Kidney (tissue), 14 donors: ENCODE results near the gene DUSP2. TPM values are rescaled to one million over a fixed set of nuclear protein-coding genes. Genes with fewer than 3 reads are reported as not detected.
A peak's percentile ranks its signal among the peaks of the same experiment; 100 is the strongest.

ENCODE experiments used
- DNase-seq, 5 donors: peaks; one replicate each; pipeline ENCODE4 v3.0.0-alpha.2; 2013 to 2020
- FAIRE-seq: peaks from 2 replicates; lab custom pipeline; 2012; peaks lifted over from hg19 to GRCh38; lab: Jason Lieb, UNC
- H3K27ac ChIP-seq, 2 donors: one replicate each; pipeline ENCODE4 v1.7.0; 2013; ENCODE audit warnings: low read depth in 2 of 2, low read length in 2 of 2, inconsistent platforms in 1 of 2
- H3K27me3 ChIP-seq: one replicate; pipeline ENCODE4 v1.7.1; 2013; ENCODE audit warnings: low read length, inconsistent platforms; ENCODE audit not compliant: control insufficient read depth, insufficient read depth
- H3K36me3 ChIP-seq, 3 donors: one replicate each; pipeline versions ENCODE4 v1.7.0 to v1.7.1; 2013; ENCODE audit warnings: low read length in 3 of 3, control low read depth in 1 of 3, inconsistent platforms in 1 of 3; ENCODE audit not compliant: insufficient read depth in 3 of 3, control insufficient read depth in 2 of 3
- H3K4me1 ChIP-seq, 3 donors: one replicate each; pipeline versions ENCODE4 v1.7.0 to v1.7.1; 2013; ENCODE audit warnings: low read length in 3 of 3, inconsistent platforms in 1 of 3, low read depth in 1 of 3; ENCODE audit not compliant: control insufficient read depth in 2 of 3, insufficient read depth in 2 of 3
- H3K4me3 ChIP-seq, 3 donors: one replicate each; pipeline versions ENCODE4 v1.7.0 to v1.8.1; 2013; ENCODE audit warnings: low read length in 3 of 3, control low read depth in 1 of 3, inconsistent platforms in 1 of 3
- H3K9ac ChIP-seq, 3 donors: one replicate each; pipeline versions ENCODE4 v1.7.0 to v1.7.1; 2013; ENCODE audit warnings: low read length in 3 of 3, control low read depth in 1 of 3, inconsistent platforms in 1 of 3
- H3K9me3 ChIP-seq, 3 donors: one replicate each; pipeline versions ENCODE4 v1.7.0 to v1.7.1; 2013; ENCODE audit warnings: low read length in 3 of 3, control low read depth in 1 of 3, inconsistent platforms in 1 of 3; ENCODE audit not compliant: control insufficient read depth in 2 of 3, insufficient read depth in 1 of 3
- intact Hi-C: fragments of 100-400 bp; cut with DNase I; formaldehyde crosslinking; loops from one replicate; pipeline ENCODE4 v1.11.1; 2022
- polyA plus RNA-seq: library from polyadenylated mRNA; stranded (reverse); fragments of 350-450 nt; fragmentation: Illumina TruSeq; extraction: RNeasy Lipid Tissue Mini Kit (QIAGEN cat#74804); gene quantifications from one replicate; pipeline ENCODE4 v1.2.3, GENCODE V29; 2014; ENCODE audit warnings: low read depth, low replicate concordance; ENCODE audit not compliant: insufficient read depth
- total RNA-seq: library from RNA; stranded (reverse); fragmentation: NEBNext Ultra II Directional; extraction: Animal tissue kit (Norgen Biotek cat#: 25700); gene quantifications from one replicate; pipeline ENCODE4 v1.2.1, GENCODE V29; 2021
- TF ChIP-seq, protein P1 (sequence below): IDR thresholded peaks from 3 replicates; pipeline ENCODE4 v1.5.1; 2012; ENCODE audit warnings: mild to moderate bottlenecking, moderate library complexity, borderline replicate concordance; ENCODE audit not compliant: insufficient read depth; ENCODE audit errors: extremely low read depth
- donor health status: control.
- donor health status: control.
- donor health status: control.
- donor health status: control.
- donor health status: control.
- donor health status: DM: yes; HTN: yes; CAD: no.
- donor health status: Normal renal cell carcinoma (clear cell type).

DUSP2 gene
- total and polyA plus RNA-seq, 2 donors from 2014 or later: 5.6 to 11.8 TPM

DNA sequence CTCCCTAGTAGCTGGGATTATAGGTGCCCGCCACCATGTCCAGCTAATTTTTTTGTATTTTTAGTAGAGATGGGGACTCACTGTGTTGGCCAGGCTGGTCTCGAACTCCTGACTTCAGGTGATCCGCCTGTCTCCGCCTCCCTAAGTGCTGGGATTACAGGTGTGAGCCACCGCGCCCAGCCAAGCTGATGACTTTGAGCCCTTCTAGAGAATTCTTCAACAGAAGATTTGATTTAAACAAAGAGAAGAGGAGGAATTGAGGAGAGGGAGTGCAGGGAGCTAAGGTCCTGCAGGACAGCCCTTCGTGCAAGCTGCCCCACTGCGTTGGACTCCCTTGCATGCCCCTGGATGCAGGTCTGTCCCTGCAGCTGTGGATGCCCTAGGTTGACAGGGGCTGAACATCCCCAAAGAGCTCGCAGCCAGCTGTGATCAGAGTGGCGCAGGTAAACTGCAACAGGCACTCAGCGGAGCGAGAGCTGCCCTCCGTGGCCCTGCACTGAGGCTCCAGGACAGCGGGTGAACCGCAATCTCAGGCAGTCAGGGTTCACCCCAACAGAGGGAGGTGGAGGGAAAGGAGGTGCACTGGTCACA lies 42.5 kb downstream of the DUSP2 start:
- H3K36me3 ChIP-seq: no peaks in the 10 kb centered on the region
- no peak overlapping the region for H3K9ac ChIP-seq
- H3K4me3 ChIP-seq: no peak overlapping the region
- FAIRE-seq (no peak), DNase-seq (peak in 3 of 5 donors; percentile 6 to 41 (median 24))
- no peaks in the 10 kb centered on the region for H3K27me3 ChIP-seq
- TF ChIP-seq, protein P1, sequence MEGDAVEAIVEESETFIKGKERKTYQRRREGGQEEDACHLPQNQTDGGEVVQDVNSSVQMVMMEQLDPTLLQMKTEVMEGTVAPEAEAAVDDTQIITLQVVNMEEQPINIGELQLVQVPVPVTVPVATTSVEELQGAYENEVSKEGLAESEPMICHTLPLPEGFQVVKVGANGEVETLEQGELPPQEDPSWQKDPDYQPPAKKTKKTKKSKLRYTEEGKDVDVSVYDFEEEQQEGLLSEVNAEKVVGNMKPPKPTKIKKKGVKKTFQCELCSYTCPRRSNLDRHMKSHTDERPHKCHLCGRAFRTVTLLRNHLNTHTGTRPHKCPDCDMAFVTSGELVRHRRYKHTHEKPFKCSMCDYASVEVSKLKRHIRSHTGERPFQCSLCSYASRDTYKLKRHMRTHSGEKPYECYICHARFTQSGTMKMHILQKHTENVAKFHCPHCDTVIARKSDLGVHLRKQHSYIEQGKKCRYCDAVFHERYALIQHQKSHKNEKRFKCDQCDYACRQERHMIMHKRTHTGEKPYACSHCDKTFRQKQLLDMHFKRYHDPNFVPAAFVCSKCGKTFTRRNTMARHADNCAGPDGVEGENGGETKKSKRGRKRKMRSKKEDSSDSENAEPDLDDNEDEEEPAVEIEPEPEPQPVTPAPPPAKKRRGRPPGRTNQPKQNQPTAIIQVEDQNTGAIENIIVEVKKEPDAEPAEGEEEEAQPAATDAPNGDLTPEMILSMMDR: no peak
- H3K9me3 ChIP-seq: peaks cover 0 to 6% (median 0%) of the 10 kb centered on the region in 3 donors
- no peak overlapping the region for H3K27ac ChIP-seq
- H3K4me1 ChIP-seq: peaks cover 0 to 23% (median 17%) of the 10 kb centered on the region in 3 donors
- intact Hi-C loops: no loop called here

DNA sequence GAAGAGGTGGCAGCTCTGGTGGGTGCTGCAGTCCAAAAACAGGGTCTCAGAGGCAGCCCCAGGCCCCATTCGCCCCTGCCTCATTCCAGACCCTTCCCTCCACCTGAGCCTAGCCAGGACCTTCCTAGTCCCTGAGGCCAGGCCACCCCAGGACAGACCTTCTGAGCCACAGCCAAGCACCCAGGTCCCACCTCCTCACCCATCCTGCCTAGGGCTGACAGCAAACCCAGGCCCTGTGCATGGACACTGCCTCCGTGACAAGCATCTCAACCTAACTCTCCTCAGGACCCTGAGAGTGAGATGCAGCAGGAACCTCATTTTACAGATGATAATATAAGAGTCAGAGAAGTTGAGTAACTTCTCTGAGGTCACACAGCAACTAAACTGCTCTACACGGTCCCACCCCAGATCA lies 44.3 kb downstream of the DUSP2 start:
- peak in 1 of 5 donors; percentile 37 for DNase-seq
- Histone ChIP-seq H3K9ac (no peak overlapping the region), H3K27me3 (no peaks in the 10 kb centered on the region), H3K36me3 (no peaks in the 10 kb centered on the region), H3K4me3 (no peak overlapping the region), H3K27ac (no peak overlapping the region), H3K4me1 (peaks cover 0 to 21% (median 17%) of the 10 kb centered on the region in 3 donors), H3K9me3 (peaks cover 0 to 6% (median 0%) of the 10 kb centered on the region in 3 donors)
- TF ChIP-seq, protein P1: no peak
- no peak for FAIRE-seq
- intact Hi-C loops: no loop called here

DNA sequence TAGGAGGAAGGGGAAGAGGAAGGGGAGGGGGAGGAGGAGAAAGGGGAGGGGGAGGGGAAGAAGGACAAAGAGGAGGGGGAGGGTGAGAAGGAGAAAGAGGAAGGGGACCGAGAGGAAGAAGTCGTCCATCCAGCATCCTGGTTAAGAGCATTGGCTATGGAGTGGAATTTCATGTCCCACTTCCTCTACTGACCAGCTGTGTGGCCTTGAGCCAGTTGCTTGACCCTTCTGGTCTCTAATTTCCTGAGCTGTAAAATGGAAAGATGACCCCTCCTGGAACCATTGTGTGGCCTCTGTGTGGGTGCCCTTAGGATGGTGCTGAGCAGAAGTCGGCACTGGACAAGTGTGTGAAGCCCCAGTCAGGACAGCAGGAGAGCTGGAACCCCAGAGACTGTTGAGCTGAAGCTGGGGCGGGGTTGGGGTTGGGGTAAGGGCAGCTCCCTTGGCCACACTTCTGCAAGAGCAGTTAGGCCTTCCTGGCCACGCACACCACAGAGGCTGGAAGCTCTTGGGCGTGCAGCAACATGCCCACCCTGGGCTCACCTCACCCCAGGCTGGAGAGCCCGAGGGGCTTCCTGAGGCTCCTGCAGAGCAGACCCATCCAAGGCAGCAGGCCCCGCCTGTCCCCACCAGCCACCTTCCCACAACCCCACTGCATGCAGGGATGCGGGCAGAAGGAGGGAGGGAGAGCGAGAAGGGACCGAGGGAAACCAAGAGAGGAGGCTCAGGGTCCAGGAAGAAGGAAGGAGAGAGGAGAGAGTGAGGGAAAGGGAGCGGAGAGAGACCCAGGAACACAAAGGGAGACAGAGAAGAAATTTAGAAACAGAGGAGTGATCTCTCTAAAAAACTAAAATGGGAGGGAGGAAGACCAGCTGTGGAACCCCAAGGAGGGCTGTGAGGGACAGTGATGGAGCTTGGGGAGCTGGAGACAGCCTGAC lies 45.1 kb downstream of the DUSP2 start:
- peak in 3 of 5 donors; percentile 8 to 58 (median 28) for DNase-seq
- Histone ChIP-seq H3K4me1 (peaks cover 0 to 21% (median 17%) of the 10 kb centered on the region in 3 donors), H3K27ac (no peak overlapping the region), H3K36me3 (no peaks in the 10 kb centered on the region), H3K27me3 (no peaks in the 10 kb centered on the region), H3K9me3 (peaks cover 0 to 3% (median 0%) of the 10 kb centered on the region in 3 donors), H3K4me3 (no peak overlapping the region), H3K9ac (no peak overlapping the region)
- TF ChIP-seq, protein P1: no peak
- no peak for FAIRE-seq
- intact Hi-C loops: no loop called here
